Stimulated activated CD4-positive, alpha-beta T cell treated with anti-CD3 and anti-CD28 coated beads, Interleukin-12 subunit alpha, Interleukin-12 subunit beta, amount 100 ng/mL, for 4 hours (primary cell): ENCODE measurements around the gene TEAD2.
A peak's percentile ranks its signal among the peaks of the same experiment; 100 is the strongest.
"Not testable (repeated sequence)": the region's sequence is repeated elsewhere in the genome, so short reads cannot be mapped to it uniquely, and the experiment has no call there.

Experiments
- DNase-seq: peaks from one replicate; pipeline ENCODE4 v3.0.0-alpha.2; 2020

Gene TEAD2

DNA sequence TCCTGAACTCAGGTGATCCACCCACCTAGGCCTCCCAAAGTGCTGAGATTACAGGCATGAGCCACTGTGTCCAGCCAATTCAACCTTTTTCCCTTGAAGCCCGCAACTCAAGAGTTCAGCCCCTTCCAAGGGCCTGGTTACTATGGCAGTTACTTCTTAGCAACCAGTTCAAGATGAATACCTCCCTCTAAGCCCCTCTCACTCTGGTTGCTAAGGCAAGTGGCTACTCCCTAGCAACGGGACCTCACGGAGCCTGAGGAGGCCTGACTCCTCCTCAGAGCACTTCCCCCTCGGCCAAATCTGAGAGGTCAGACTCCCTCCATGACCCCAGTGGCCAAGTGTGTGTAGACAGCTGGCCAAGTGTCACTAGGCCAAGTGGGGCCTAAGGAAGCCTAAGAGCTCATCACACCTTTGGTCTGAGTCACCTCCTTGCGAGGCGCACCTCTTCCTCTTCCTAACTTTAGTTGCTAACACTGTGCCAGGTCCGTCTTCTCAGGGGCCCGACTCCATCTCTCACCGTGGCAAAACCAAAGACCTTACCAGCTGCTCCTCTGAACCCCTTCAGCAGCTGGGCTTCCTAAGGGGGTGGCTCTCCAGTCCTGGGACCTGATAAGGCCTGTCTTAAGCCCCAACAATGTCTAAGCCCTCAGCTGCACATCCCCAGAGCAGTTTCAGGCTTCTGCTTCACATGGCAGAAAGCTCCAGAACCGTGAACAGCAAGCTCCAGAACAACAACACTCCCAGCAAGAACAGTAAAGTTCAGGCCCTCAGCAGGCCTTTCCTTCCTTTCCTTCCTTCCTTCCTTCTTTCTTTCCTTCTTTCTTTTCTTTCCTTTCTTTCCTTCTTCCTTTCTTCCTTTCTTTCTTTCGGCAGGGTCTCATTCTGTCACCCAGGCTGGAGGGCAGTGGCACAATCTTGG lies 17.5 kb downstream of the TEAD2 start:
- DNase-seq, result no peak

DNA sequence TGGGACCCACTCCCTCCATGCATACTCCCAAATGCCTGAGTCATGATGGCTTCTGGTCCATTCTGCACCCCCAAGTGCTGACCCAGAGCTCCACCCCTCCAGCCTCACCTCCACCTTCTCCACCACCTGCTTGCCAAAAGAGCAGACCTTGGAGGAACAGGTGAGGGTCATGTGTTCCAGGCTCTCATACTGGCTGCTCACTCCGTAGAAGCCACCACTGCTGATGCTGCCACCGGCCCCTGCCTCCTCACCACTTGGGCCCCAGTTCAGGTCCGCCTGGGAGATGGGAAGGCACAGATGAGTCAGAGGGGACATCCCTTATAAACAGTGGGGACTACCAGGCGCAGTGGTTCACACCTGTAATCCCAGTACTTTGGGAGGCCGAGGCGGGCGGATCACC lies 19.1 kb downstream of the TEAD2 start:
- no peak for DNase-seq

- no peak for DNase-seq
Observed at GRCh38 chr19:49342291-49342721, 19.9 kb downstream of the TEAD2 start.

DNA sequence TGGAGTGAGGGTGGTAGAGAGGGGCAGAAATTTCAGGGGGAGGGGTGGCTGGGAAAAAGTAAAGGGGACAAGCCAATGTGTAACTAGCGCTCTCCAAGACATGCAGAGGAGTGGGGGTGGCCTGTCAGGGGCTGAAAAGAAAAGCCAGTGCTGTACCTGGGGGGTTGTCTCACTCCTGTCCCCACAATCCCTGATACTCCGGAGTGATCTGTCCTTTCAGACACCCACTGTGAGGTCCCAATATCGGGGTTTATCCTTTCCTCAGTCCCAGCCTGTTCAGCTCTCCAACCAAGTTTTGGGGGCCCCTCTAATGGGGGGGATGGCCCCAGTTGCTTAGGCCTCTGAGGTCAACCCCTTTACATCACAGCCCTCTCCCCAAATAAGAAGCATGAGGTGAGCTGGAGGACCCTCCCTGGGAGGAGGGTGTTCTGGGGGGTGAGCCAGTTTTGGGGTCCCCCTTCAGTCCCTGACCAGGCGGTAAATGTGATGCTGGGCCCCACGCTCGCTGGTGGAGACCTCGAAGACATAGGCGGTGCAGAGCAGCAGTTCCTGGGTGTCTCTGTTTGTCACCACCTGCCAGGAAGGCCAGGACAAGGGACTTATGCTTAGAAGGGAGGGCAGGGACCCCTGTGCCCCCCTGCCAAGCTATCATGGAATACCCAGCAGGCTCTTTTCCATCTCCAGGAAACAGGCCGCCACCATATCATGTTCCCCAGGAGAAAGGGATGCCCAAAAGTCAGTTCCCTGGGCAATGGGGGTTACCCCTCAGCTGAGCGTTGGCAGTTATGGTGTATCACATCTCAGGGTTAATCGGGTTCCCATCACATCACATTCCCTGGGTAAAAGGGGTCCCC lies 21.1 kb downstream of the TEAD2 start:
- DNase-seq, result no peak

DNA sequence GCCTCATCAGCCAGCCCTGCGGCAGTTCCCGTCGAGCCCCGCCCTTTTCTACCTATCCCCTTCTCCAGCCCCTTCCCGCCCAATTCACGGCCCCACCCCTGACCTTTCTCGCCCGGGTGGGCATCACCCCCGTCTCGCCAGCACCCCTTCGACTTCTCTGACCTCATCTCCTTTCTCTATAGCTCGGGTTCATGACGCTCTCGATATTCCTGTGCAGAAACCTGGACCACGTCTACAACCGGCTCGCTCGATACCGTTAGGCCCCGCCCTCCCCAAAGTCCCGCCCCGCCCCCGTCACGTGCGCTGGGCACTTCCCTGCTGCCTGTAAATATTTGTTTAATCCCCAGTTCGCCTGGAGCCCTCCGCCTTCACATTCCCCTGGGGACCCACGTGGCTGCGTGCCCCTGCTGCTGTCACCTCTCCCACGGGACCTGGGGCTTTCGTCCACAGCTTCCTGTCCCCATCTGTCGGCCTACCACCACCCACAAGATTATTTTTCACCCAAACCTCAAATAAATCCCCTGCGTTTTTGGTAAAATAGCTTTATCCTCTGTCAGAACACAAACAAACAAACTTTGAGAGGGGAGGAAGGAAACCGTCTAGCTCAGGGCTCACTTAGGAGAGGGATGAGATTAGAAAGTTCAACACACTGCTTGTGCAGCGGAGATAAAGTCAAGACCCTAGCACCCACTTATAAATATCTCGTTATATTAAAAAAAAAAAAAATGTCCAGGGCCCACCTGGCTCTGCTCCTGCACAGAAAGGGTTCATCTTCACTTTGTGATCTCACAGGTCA lies 21.9 kb downstream of the TEAD2 start:
- DNase-seq, result no peak

- no peak for DNase-seq
Observed at GRCh38 chr19:49339301-49340068, 22.7 kb downstream of the TEAD2 start.

- no peak for DNase-seq
Observed at GRCh38 chr19:49338691-49339300, 23.4 kb downstream of the TEAD2 start.

DNA sequence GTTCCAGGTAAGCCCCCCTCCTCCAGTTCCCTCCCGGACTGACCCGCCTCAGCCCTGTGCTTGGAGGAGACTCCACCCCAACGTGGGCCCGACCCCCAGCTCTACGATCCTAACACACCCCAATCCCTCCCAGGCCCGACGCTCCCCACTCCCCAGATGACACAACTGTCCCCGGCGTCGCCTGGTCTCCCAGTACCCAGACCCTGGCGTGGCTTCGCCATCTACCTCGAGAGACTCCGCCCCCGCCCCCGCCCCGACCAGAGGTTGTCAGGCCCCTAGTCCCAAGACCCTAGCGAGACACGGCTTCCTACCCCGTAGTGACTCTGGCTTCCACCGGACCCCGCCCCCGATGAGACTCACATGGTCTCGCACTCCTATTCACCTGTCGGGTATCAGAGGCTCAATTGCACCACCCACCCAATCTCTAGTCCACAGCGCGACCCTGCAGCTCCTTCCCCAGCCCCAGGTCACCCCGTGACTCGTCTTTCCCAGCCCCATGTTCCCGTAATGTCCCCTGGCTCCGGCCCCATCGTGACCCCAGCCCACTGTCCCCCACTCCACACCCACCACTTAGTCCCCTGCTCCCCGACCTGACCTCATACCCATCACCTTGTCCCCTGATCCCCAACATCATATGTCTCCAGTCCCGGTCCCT lies 24.1 kb downstream of the TEAD2 start:
- no peak for DNase-seq

- DNase-seq, result no peak
Observed at GRCh38 chr19:49337267-49338022, 24.8 kb downstream of the TEAD2 start.

- DNase-seq, result no peak
Observed at GRCh38 chr19:49336482-49337266, 25.5 kb downstream of the TEAD2 start.

DNA sequence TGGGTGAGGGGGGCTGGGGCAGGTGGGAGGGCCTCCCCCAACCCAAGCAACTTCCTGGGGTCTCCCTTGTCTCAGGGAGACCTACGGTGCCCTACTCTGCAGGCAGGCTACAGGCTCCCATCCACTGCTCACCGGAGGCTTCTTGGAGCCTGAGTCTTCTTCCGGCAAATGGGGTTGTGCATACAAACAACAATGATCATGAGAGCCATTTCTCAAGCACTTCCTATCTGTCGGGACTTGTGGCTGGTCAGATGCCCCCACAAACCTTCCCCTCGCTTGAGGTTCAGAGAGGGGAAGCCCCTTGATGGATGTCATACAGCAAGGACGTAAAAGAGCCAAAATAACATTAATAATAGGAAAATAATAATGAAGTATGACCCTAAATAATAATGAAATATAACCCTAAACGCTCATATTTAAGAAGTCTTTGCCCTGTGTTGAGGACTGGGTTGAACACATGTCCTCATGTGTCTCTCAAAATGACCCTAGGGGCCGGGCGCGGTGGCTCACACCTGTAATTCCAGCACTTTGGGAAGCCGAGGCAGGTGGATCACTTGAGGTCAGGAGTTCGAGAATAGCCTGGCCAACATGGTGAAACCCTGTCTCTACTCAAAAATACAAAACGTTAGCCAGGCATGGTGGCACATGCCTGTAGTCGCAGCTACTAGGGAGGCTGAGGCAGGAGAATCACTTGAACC lies 26.3 kb downstream of the TEAD2 start:
- DNase-seq, result no peak

- peak; percentile 40 for DNase-seq
Observed at GRCh38 chr19:49335071-49335783, 27.0 kb downstream of the TEAD2 start, which contains the start of gene CD37. Gene CD37, plus strand, starts transcription at chr19:49335406. Its CDS starts 135 bp downstream, at chr19:49335541.

- peak; percentile 59 for DNase-seq
Observed at GRCh38 chr19:49333811-49334288, 28.4 kb downstream of the TEAD2 start.

DNA sequence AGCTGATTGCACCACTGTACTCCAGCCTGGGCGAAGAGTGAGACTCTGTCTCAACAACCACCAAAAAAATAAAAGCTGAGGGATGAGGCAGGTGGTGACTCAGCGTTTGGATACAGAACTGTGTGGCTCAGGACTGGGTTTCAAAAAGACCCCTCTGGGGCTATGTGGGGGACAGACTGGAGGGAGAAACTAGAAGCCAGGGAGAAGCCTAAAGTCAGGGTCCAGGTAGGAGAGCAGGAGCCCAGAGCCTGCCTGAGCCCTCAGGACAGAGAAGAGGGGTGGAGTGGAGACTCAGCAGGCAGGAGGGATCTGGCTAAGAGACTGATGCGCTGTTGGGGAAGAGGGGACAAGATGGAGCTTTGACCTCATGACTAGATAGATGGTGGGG lies 28.8 kb downstream of the TEAD2 start:
- DNase-seq, result no peak

DNA sequence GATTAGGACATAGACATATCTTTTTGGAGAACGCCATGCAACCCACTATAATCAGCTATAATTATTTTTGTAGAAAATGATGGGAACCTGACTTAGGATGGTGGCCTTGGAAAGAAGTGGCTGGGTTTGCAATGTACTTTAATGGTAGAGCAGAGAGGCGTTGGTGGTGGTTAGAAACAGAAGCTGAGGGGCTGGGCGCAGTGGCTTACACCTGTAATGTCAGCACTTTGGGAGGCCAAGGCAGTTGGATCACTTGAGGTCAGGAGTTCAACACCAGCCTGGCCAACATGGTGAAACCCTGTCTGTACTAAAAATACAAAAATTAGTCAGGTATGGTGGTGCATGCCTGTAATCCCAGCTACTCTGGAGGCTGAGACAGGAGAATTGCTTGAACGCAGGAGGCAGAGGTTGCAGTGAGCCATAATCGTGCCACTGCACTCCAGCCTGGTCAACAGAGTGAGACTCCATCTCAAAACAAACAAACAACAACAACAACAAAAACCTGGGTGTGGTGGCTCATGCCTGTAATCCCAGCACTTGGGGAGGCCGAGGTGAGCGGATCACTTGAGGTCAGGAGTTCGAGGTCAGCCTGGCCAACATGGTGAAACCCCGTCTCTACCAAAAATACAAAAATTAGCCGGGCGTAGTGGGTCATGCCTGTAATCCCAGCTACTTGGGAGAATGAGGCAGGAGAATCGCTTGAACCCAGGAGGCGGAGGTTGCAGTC lies 29.4 kb downstream of the TEAD2 start:
- not testable (repeated sequence) for DNase-seq

DNA sequence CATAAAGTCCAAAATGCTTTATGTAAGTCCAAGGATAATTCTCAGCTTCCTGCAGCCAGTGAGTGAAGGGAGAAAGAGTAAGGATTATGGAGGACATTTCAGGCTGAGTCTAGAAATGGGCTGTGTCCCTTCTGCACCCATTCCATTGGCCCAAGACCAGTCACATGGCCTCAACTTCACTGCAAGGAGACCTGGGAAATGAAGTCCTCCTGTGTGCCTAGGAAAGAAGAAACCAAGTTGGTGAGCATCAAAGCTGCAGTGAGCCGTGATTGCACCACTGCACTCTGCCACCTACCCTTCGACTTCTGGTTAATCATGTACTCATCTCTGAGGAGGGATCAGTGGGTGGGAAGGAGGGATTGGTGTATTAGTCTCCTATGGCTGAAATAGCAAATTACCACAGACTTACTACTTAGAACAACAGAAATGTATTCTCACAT lies 30.6 kb downstream of the TEAD2 start:
- DNase-seq, result peak; percentile 42

DNA sequence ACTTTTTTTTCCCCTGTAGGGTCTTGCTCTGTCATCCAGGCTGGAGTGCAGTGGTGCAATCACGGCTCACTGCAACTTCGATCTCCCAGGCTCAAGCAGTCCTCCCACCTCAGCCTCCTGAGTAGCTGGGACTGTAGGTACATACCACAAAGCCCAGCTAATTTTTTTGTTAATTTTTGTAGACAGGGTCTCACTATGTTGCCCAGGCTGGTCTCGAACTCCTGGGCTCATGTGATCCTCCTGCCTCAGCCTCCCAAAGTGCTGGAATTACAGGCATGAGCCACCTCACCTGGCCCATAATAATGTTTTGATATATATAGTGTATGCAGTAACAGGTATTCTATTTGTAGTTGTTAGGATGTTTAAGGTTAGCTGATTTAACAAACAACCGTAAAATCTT lies 31.0 kb downstream of the TEAD2 start:
- not testable (repeated sequence) for DNase-seq
